ENCODE measurements around the gene HOOK2. TPM values are rescaled to one million over a fixed set of nuclear protein-coding genes. Genes with fewer than 3 reads are reported as not detected.

HOOK2 gene
- total and polyA plus RNA-seq, 2 donors from 2014 or later, result 41.8 to 58.1 TPM

- Histone ChIP-seq H3K36me3 (ENCODE audit: control insufficient read depth in 2 of 3, insufficient read depth in 3 of 3, low read length in 3 of 3) (no peaks in the 10 kb centered on the region), H3K9me3 (ENCODE audit: control insufficient read depth in 2 of 3, insufficient read depth in 1 of 3, low read length in 3 of 3) (no peaks in the 10 kb centered on the region), H3K4me1 (ENCODE audit: control insufficient read depth in 2 of 3, insufficient read depth in 2 of 3, low read depth in 1 of 3, low read length in 3 of 3) (peaks cover 0 to 20% (median 4%) of the 10 kb centered on the region in 3 donors), H3K27ac (ENCODE audit: low read depth in 2 of 2, low read length in 2 of 2) (peak overlapping the region; percentile 92 to 95), H3K4me3 (ENCODE audit: low read length in 3 of 3) (peak overlapping the region; percentile 39 to 75 (median 70)), H3K9ac (ENCODE audit: low read length in 3 of 3) (peak overlapping the region; percentile 43 to 91 (median 73)), H3K27me3 (ENCODE audit: control insufficient read depth, insufficient read depth, low read length) (no peaks in the 10 kb centered on the region)
- DNase-seq, result peak; percentile 60 to 94 (median 85)
- intact Hi-C loops (cut with DNase I), result no loop called here
- no peak for TF ChIP-seq CTCF (IDR thresholded peaks at IDR 0.05; ENCODE audit: borderline replicate concordance, extremely low read depth, insufficient read depth)
- no peak for FAIRE-seq
Observed at GRCh38 chr19:12778017-12778904, 2.9 kb upstream of the HOOK2 start.

- intact Hi-C loops (cut with DNase I), result no loop called here
- FAIRE-seq (no peak), DNase-seq (peak; percentile 74 to 93 (median 86))
- H3K27ac ChIP-seq (ENCODE audit: low read depth in 2 of 2, low read length in 2 of 2), result peak overlapping the region; percentile 92 to 95
- peak overlapping the region in 2 of 3 donors; percentile 43 to 91 for H3K9ac ChIP-seq (ENCODE audit: low read length in 3 of 3)
- peaks cover 0 to 20% (median 4%) of the 10 kb centered on the region in 3 donors for H3K4me1 ChIP-seq (ENCODE audit: control insufficient read depth in 2 of 3, insufficient read depth in 2 of 3, low read depth in 1 of 3, low read length in 3 of 3)
- H3K36me3 ChIP-seq (ENCODE audit: control insufficient read depth in 2 of 3, insufficient read depth in 3 of 3, low read length in 3 of 3), result no peaks in the 10 kb centered on the region
- no peaks in the 10 kb centered on the region for H3K27me3 ChIP-seq (ENCODE audit: control insufficient read depth, insufficient read depth, low read length)
- TF ChIP-seq CTCF (IDR thresholded peaks at IDR 0.05; ENCODE audit: borderline replicate concordance, extremely low read depth, insufficient read depth), result peak; percentile 95
- H3K4me3 ChIP-seq (ENCODE audit: low read length in 3 of 3), result peak overlapping the region; percentile 28 to 75 (median 70)
- H3K9me3 ChIP-seq (ENCODE audit: control insufficient read depth in 2 of 3, insufficient read depth in 1 of 3, low read length in 3 of 3), result no peaks in the 10 kb centered on the region
Observed at GRCh38 chr19:12777217-12778016, 2.1 kb upstream of the HOOK2 start.

DNA sequence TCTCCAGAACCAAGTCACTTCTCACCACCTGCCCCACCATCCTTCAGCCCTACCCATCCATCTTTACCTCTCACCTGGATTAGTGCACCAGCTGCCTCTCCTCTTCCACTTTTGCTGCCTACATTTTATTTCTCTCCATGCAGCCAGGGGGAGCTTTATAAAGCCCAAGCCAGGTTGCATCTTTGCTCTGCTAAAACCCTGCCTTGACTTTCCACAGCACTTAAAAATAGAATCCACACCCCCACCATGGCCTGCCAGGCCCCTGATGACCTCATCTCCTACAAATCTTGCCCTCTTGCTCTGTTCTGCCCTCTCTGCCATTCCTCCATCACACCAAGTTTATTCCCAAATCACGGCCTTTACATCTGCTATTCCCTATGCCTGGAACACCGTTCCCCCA is 1.8 kb downstream of the HOOK2 start:
- no peak for TF ChIP-seq CTCF (IDR thresholded peaks at IDR 0.05; ENCODE audit: borderline replicate concordance, extremely low read depth, insufficient read depth)
- no peak overlapping the region for H3K9ac ChIP-seq (ENCODE audit: low read length in 3 of 3)
- no peaks in the 10 kb centered on the region for H3K9me3 ChIP-seq (ENCODE audit: control insufficient read depth in 2 of 3, insufficient read depth in 1 of 3, low read length in 3 of 3)
- intact Hi-C loops (cut with DNase I), result no loop called here
- DNase-seq (peak in 1 of 5 donors; percentile 15), FAIRE-seq (no peak)
- H3K27me3 ChIP-seq (ENCODE audit: control insufficient read depth, insufficient read depth, low read length), result no peaks in the 10 kb centered on the region
- H3K36me3 ChIP-seq (ENCODE audit: control insufficient read depth in 2 of 3, insufficient read depth in 3 of 3, low read length in 3 of 3), result peaks cover 0 to 7% (median 0%) of the 10 kb centered on the region in 3 donors
- H3K4me1 ChIP-seq (ENCODE audit: control insufficient read depth in 2 of 3, insufficient read depth in 2 of 3, low read depth in 1 of 3, low read length in 3 of 3), result peaks cover 0 to 13% (median 4%) of the 10 kb centered on the region in 3 donors
- H3K4me3 ChIP-seq (ENCODE audit: low read length in 3 of 3), result no peak overlapping the region
- no peak overlapping the region for H3K27ac ChIP-seq (ENCODE audit: low read depth in 2 of 2, low read length in 2 of 2)
